Natural killer cell (primary cell): ENCODE results near the gene METTL24. TPM values are rescaled to one million over a fixed set of nuclear protein-coding genes. Genes with fewer than 3 reads are reported as not detected.
A peak's percentile ranks its signal among the peaks of the same experiment; 100 is the strongest.
"Not testable (repeated sequence)": the region's sequence is repeated elsewhere in the genome, so short reads cannot be mapped to it uniquely, and the experiment has no call there.

Experiments
- ATAC-seq, 3 donors: fragments of 150-1000 bp in 2 of 3; fragments of 200-7000 bp in 1 of 3; cut with Tn5 transposase; 1 replicate in 1 of 3; 2 replicates in 2 of 3; pipeline ENCODE4 v1.10.0; 2021; ENCODE audit warnings: mild to moderate bottlenecking in 2 of 3, moderate library complexity in 2 of 3
- DNase-seq, 2 donors: peaks; one replicate each; pipeline versions ENCODE4 v3.0.0 to v3.0.0-alpha.2; 2013 to 2021; ENCODE audit warnings: mixed read lengths in 1 of 2
- H3K27ac ChIP-seq: one replicate; pipeline ENCODE4 v1.5.1; 2013; ENCODE audit warnings: mild to moderate bottlenecking, low read length
- H3K27me3 ChIP-seq: one replicate; pipeline ENCODE4 v1.6.1; 2013; ENCODE audit warnings: low read length; ENCODE audit not compliant: control insufficient read depth, insufficient read depth
- H3K36me3 ChIP-seq: one replicate; pipeline ENCODE4 v1.6.1; 2013; ENCODE audit warnings: low read length; ENCODE audit not compliant: control insufficient read depth, insufficient read depth
- H3K4me1 ChIP-seq: one replicate; pipeline ENCODE4 v1.6.1; 2013; ENCODE audit warnings: low read length; ENCODE audit not compliant: control insufficient read depth, insufficient read depth
- H3K4me3 ChIP-seq: one replicate; pipeline ENCODE4 v1.5.1; 2013; ENCODE audit warnings: low read length
- H3K9me3 ChIP-seq: one replicate; pipeline ENCODE4 v1.6.1; 2013; ENCODE audit warnings: low read length; ENCODE audit not compliant: control insufficient read depth, insufficient read depth
- H3K27ac Mint-ChIP-seq, 2 donors: one replicate each; pipeline ENCODE4 v1.8.0; 2022; ENCODE audit warnings: mild to moderate bottlenecking in 2 of 2, mixed read lengths in 2 of 2, moderate library complexity in 1 of 2
- H3K27me3 Mint-ChIP-seq, 2 donors: one replicate each; pipeline ENCODE4 v1.8.0; 2022; ENCODE audit warnings: low read depth in 2 of 2, mixed read lengths in 2 of 2
- H3K36me3 Mint-ChIP-seq: one replicate; pipeline ENCODE4 v1.8.0; 2022; ENCODE audit warnings: mixed read lengths
- H3K4me1 Mint-ChIP-seq, 2 donors: one replicate each; pipeline ENCODE4 v1.8.0; 2022; ENCODE audit warnings: mixed read lengths in 2 of 2
- H3K4me3 Mint-ChIP-seq: one replicate; pipeline ENCODE4 v1.8.0; 2022; ENCODE audit warnings: mild to moderate bottlenecking, moderate library complexity, mixed read lengths
- H3K9me3 Mint-ChIP-seq, 2 donors: one replicate each; pipeline ENCODE4 v1.8.0; 2022; ENCODE audit warnings: mixed read lengths in 2 of 2
- CTCF ChIP-seq: fragments of 200-600 bp; IDR thresholded peaks from one replicate; pipeline ENCODE4 v1.8.0; 2022; ENCODE audit warnings: antibody characterized with exemption
- WGBS: methylation state at CpG from one replicate; pipeline ENCODE4 v1.1.7; 2013; ENCODE audit warnings: missing lambda C conversion rate; ENCODE audit not compliant: insufficient coverage; 5-methylcytosine and 5-hydroxymethylcytosine counted together
- intact Hi-C: fragments of 100-400 bp; cut with micrococcal nuclease; formaldehyde crosslinking; loops from one replicate; pipeline ENCODE4 v1.14.2; 2022
- total RNA-seq, 4 donors: library from RNA; stranded (reverse); fragments of 120-200 nt in 1 of 4; gene quantifications; one replicate each; pipeline versions ENCODE4 v1.2.3 to v1.2.4, GENCODE V29; 2013 to 2022

Gene METTL24
- total RNA-seq, 3 donors from 2014 or later (not counting 1 experiment from before 2014, with no cell fraction given), result 0.24 to 1.00 TPM; not detected in 1

GRCh38 chr6:110315869-110316398 is 42.2 kb downstream of the METTL24 start:
- Mint-ChIP-seq H3K27ac (no peak overlapping the region), H3K27me3 (peaks cover 0 to 3% of the 10 kb centered on the region in 2 donors), H3K4me1 (peaks cover 3 to 9% of the 10 kb centered on the region in 2 donors), H3K36me3 (no peaks in the 10 kb centered on the region), H3K4me3 (no peak overlapping the region), H3K9me3 (no peaks in the 10 kb centered on the region)
- Histone ChIP-seq H3K4me1 (no peaks in the 10 kb centered on the region), H3K4me3 (no peak overlapping the region), H3K9me3 (no peaks in the 10 kb centered on the region), H3K27me3 (no peaks in the 10 kb centered on the region), H3K36me3 (no peaks in the 10 kb centered on the region), H3K27ac (no peak overlapping the region)
- ATAC-seq, result no peak
- DNase-seq, result no peak
- no peak for TF ChIP-seq CTCF
- intact Hi-C loops, result no loop called here
- WGBS, result 89% methylated on average over 3 of the region's 3 CpGs

- Histone ChIP-seq H3K27me3 (no peaks in the 10 kb centered on the region), H3K9me3 (no peaks in the 10 kb centered on the region), H3K27ac (no peak overlapping the region), H3K4me1 (no peaks in the 10 kb centered on the region), H3K36me3 (no peaks in the 10 kb centered on the region), H3K4me3 (no peak overlapping the region)
- intact Hi-C loops, result no loop called here
- TF ChIP-seq CTCF, result no peak
- DNase-seq (no peak), ATAC-seq (no peak)
- Mint-ChIP-seq H3K27me3 (peaks cover 0 to 3% of the 10 kb centered on the region in 2 donors), H3K4me1 (peaks cover 5 to 10% of the 10 kb centered on the region in 2 donors), H3K9me3 (no peaks in the 10 kb centered on the region), H3K27ac (no peak overlapping the region), H3K4me3 (no peak overlapping the region), H3K36me3 (no peaks in the 10 kb centered on the region)
- WGBS, result 94% methylated on average over 5 of the region's 6 CpGs
Measured at GRCh38 chr6:110315207-110315868, 42.8 kb downstream of the METTL24 start.

- Mint-ChIP-seq H3K27ac (no peak overlapping the region), H3K4me1 (peaks cover 5 to 10% of the 10 kb centered on the region in 2 donors), H3K36me3 (no peaks in the 10 kb centered on the region), H3K27me3 (no peaks in the 10 kb centered on the region), H3K9me3 (no peaks in the 10 kb centered on the region), H3K4me3 (no peak overlapping the region)
- 62% methylated on average over 3 of the region's 3 CpGs for WGBS
- H3K4me3 ChIP-seq, result no peak overlapping the region
- H3K9me3 ChIP-seq, result no peaks in the 10 kb centered on the region
- intact Hi-C loops, result no loop called here
- peak in 1 of 3 donors; percentile 38 for ATAC-seq
- no peak for TF ChIP-seq CTCF
- no peak for DNase-seq
- H3K27ac ChIP-seq, result no peak overlapping the region
- no peaks in the 10 kb centered on the region for H3K36me3 ChIP-seq
- H3K27me3 ChIP-seq, result no peaks in the 10 kb centered on the region
- H3K4me1 ChIP-seq, result no peaks in the 10 kb centered on the region
Measured at GRCh38 chr6:110310861-110311446, 47.2 kb downstream of the METTL24 start.

- H3K27ac Mint-ChIP-seq, intact Hi-C loops, H3K9me3 Mint-ChIP-seq, H3K27me3 Mint-ChIP-seq, H3K27ac ChIP-seq, H3K4me3 Mint-ChIP-seq, DNase-seq, H3K36me3 Mint-ChIP-seq, H3K4me3 ChIP-seq, ATAC-seq, H3K27me3 ChIP-seq, H3K36me3 ChIP-seq, H3K4me1 ChIP-seq, H3K9me3 ChIP-seq: not testable (repeated sequence)
- H3K4me1 Mint-ChIP-seq, result peaks cover 11 to 14% of the 10 kb centered on the region in 2 donors
- 88% methylated on average over 2 of the region's 4 CpGs for WGBS
Measured at GRCh38 chr6:110309432-110309831, 48.7 kb downstream of the METTL24 start.
